ENCODE measurements around the gene REEP5.

The REEP5 gene

GRCh38 chr5:112848116-112848811 lies 73.8 kb downstream of the REEP5 start:
- in situ Hi-C loops (cut with HindIII; ENCODE audit: low sequenced_read_pairs): loop anchor here (5.0 kb wide), 2 partner anchors 41 to 301 kb away; no protein-coding TSS in a partner anchor

DNA sequence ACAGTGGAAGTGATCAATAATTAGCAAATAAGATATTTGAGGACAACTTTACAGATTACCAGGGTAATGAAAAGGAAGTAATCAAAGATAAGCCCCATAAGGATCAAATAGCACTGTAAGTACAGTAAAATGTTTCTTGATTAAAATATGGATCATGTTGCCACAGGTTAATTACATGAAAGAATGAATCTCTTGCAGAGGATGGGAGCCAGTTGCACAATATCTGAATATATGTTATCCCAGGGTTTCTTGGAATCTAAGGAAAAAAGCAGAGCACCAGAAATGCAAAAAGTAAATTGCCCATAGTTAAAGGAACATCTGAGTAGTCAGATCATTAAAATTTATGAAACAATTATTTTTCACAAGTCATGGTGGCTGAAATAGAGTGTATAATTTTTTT lies 74.7 kb downstream of the REEP5 start:
- in situ Hi-C loops (cut with HindIII; ENCODE audit: low sequenced_read_pairs): loop anchor here (5.0 kb wide), 2 partner anchors 40 to 300 kb away; no protein-coding TSS in a partner anchor

DNA sequence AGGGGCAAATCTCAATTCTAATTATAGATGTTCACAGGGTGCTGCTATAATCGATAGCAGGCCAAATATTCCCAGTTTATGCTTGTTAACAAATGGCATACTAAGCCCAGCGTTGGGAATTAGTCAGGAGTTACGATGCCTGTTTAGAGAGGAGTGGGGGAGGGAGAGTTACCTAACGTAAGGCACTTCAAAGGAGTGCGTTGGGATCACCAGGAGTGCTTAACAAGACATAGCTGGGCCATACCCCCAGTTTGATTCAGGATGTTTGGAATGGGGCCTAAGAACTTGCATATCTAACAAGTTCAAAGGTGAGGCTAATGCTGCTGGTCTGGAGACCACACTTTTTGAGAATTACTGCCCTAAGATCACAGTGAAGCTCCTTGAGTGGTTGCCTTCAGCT lies 75.5 kb downstream of the REEP5 start:
- in situ Hi-C loops (cut with HindIII; ENCODE audit: low sequenced_read_pairs): loop anchor here (5.0 kb wide), 2 partner anchors 39 to 299 kb away; no protein-coding TSS in a partner anchor

DNA sequence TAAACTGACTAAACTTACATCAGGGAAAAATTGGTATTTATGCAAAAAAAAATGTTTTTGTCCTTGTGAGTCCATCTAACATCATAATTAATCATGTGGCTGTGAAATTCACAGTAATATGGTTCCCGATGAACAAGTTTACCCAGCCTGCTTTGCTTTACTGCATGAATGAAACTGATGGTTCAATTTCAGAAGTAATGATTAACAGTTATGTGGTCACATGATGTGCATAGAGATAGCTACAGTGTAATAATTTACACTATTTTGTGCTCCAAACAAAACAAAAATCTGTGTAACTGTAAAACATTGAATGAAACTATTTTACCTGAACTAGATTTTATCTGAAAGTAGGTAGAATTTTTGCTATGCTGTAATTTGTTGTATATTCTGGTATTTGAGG lies 77.5 kb downstream of the REEP5 start:
- in situ Hi-C loops (cut with HindIII; ENCODE audit: low sequenced_read_pairs): no loop called here

DNA sequence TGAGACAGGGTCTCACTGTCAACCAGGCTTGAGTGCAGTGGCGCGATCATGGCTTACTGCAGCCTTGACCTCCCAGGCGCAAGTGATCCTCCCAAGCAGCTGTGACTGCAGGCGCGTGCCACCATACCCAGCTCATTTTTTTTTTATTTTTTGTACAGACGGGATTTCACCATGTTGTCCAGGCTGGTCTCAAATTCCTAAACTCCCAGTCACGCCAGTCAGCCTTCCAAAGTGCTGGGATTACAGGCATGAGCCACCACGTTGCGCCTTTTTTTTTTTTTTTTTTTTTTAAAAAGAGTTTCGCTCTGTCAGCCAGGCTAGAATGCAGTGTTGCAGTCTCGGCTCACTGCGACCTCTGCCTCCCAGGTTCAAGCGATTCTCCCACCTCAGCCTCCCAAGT lies 88.1 kb downstream of the REEP5 start:
- in situ Hi-C loops (cut with HindIII; ENCODE audit: low sequenced_read_pairs): no loop called here

GRCh38 chr5:112830378-112830777 lies 91.6 kb downstream of the REEP5 start:
- in situ Hi-C loops (cut with HindIII; ENCODE audit: low sequenced_read_pairs): no loop called here
